H9 (cell line): ENCODE measurements around the gene NFE2L3. TPM values are rescaled to one million over a fixed set of nuclear protein-coding genes. Genes with fewer than 3 reads are reported as not detected.

Experiments used
- DNase-seq: peaks from one replicate; pipeline ENCODE4 v3.0.0-alpha.2; 2017
- H2AFZ ChIP-seq: one replicate; pipeline ENCODE4 v1.6.1; 2013; ENCODE audit warnings: mild to moderate bottlenecking, low read length, control low read depth, moderate library complexity
- H2AK5ac ChIP-seq: 2 replicates; pipeline ENCODE4 v1.6.1; 2013; ENCODE audit warnings: low read length, control low read depth, mixed read lengths; ENCODE audit not compliant: insufficient read length
- H2BK120ac ChIP-seq: one replicate; pipeline ENCODE4 v1.6.1; 2013; ENCODE audit warnings: low read depth, mild to moderate bottlenecking, low read length, control low read depth, inconsistent platforms; ENCODE audit not compliant: poor library complexity, severe bottlenecking
- H2BK12ac ChIP-seq: 2 replicates; pipeline ENCODE4 v1.6.1; 2013; ENCODE audit warnings: low read length, control low read depth, mixed read lengths, low read depth; ENCODE audit not compliant: insufficient read length
- H2BK15ac ChIP-seq: 2 replicates; pipeline ENCODE4 v1.6.1; 2013; ENCODE audit warnings: low read depth, low read length, control low read depth
- H2BK20ac ChIP-seq: one replicate; pipeline ENCODE4 v1.6.1; 2013; ENCODE audit warnings: low read depth, mild to moderate bottlenecking, low read length, control low read depth, inconsistent platforms; ENCODE audit not compliant: poor library complexity, severe bottlenecking
- H2BK5ac ChIP-seq: 2 replicates; pipeline ENCODE4 v1.6.1; 2013; ENCODE audit warnings: low read length, control low read depth, mixed read lengths; ENCODE audit not compliant: insufficient read length
- H3K14ac ChIP-seq: 2 replicates; pipeline ENCODE4 v1.6.1; 2013; ENCODE audit warnings: low read length, control low read depth; ENCODE audit not compliant: insufficient read depth
- H3K18ac ChIP-seq: 2 replicates; pipeline ENCODE4 v1.6.1; 2013; ENCODE audit warnings: low read depth, mild to moderate bottlenecking, mixed read lengths, low read length, control low read depth; ENCODE audit not compliant: insufficient read length
- H3K23ac ChIP-seq: 2 replicates; pipeline ENCODE4 v1.6.1; 2013; ENCODE audit warnings: low read length, control low read depth, mixed read lengths, low read depth; ENCODE audit not compliant: insufficient read length
- H3K23me2 ChIP-seq: 2 replicates; pipeline ENCODE4 v1.6.1; 2013; ENCODE audit warnings: low read depth, mild to moderate bottlenecking, mixed read lengths, low read length, control low read depth; ENCODE audit not compliant: insufficient read length, poor library complexity, severe bottlenecking
- H3K27ac ChIP-seq: 2 replicates; pipeline ENCODE4 v1.5.1; 2013; ENCODE audit warnings: low read length, control low read depth, mixed read lengths, low read depth; ENCODE audit not compliant: insufficient read length
- H3K27me3 ChIP-seq: 2 replicates; pipeline ENCODE4 v1.6.1; 2013; ENCODE audit warnings: low read length, control low read depth, inconsistent platforms; ENCODE audit not compliant: insufficient read depth
- H3K4ac ChIP-seq: 2 replicates; pipeline ENCODE4 v1.6.1; 2013; ENCODE audit warnings: low read depth, mild to moderate bottlenecking, control low read depth, inconsistent platforms, low read length, moderate library complexity
- H3K4me1 ChIP-seq: 2 replicates; pipeline ENCODE4 v1.6.1; 2013; ENCODE audit warnings: low read length, control low read depth, inconsistent platforms; ENCODE audit not compliant: insufficient read depth
- H3K4me2 ChIP-seq: 2 replicates; pipeline ENCODE4 v1.6.1; 2013; ENCODE audit warnings: low read length, control low read depth, mixed read lengths; ENCODE audit not compliant: insufficient read length, insufficient read depth
- H3K56ac ChIP-seq: 2 replicates; pipeline ENCODE4 v1.6.1; 2013; ENCODE audit warnings: low read depth, mild to moderate bottlenecking, mixed read lengths, low read length, control low read depth; ENCODE audit not compliant: insufficient read length
- H3K79me1 ChIP-seq: 2 replicates; pipeline ENCODE4 v1.6.1; 2013; ENCODE audit warnings: low read depth, mild to moderate bottlenecking, moderate library complexity, low read length, control low read depth, inconsistent platforms; ENCODE audit not compliant: insufficient read depth, poor library complexity, severe bottlenecking
- H3K79me2 ChIP-seq: 2 replicates; pipeline ENCODE4 v1.6.1; 2013; ENCODE audit warnings: low read length, control low read depth, inconsistent platforms; ENCODE audit not compliant: insufficient read depth
- H3K9ac ChIP-seq: 2 replicates; pipeline ENCODE4 v1.6.1; 2013; ENCODE audit warnings: low read length, control low read depth, mixed read lengths; ENCODE audit not compliant: insufficient read length; ENCODE audit errors: extremely low read depth
- H3K9me3 ChIP-seq: one replicate; pipeline ENCODE4 v1.6.1; 2013; ENCODE audit warnings: low read depth, low read length, inconsistent platforms; ENCODE audit not compliant: control insufficient read depth
- H3T11ph ChIP-seq: one replicate; pipeline ENCODE4 v1.6.1; 2013; ENCODE audit warnings: mild to moderate bottlenecking, low read length, control low read depth, inconsistent platforms
- H4K20me1 ChIP-seq: one replicate; pipeline ENCODE4 v1.6.1; 2013; ENCODE audit not compliant: control insufficient read depth, insufficient read length, insufficient read depth
- H4K5ac ChIP-seq: 2 replicates; pipeline ENCODE4 v1.6.1; 2013; ENCODE audit warnings: low read depth, mild to moderate bottlenecking, mixed read lengths, low read length, control low read depth; ENCODE audit not compliant: insufficient read length
- H4K8ac ChIP-seq: replicated peaks from 2 replicates; pipeline ENCODE4 v1.6.1; 2013; ENCODE audit warnings: low read length, control low read depth, mixed read lengths, low read depth; ENCODE audit not compliant: insufficient read length
- H4K91ac ChIP-seq: 2 replicates; pipeline ENCODE4 v1.6.1; 2013; ENCODE audit warnings: low read depth, mild to moderate bottlenecking, moderate library complexity, mixed read lengths, low read length, control low read depth; ENCODE audit not compliant: insufficient read length
- H3K27ac Mint-ChIP-seq, 3 experiments: 2 replicates in 2 of 3; 3 replicates in 1 of 3; pipeline ENCODE4 v1.8.0; 2020 to 2021; ENCODE audit warnings: mixed read lengths in 3 of 3, mild to moderate bottlenecking in 1 of 3, moderate library complexity in 1 of 3
- H3K27me3 Mint-ChIP-seq: 2 replicates; pipeline ENCODE4 v1.8.0; 2021; ENCODE audit warnings: low read depth, mild to moderate bottlenecking, moderate library complexity, mixed read lengths
- H3K36me3 Mint-ChIP-seq, 3 experiments: 2 replicates in 2 of 3; 3 replicates in 1 of 3; pipeline ENCODE4 v1.8.0; 2020 to 2021; ENCODE audit warnings: low read depth in 3 of 3, mixed read lengths in 3 of 3; ENCODE audit not compliant: insufficient read depth in 1 of 3
- H3K4me1 Mint-ChIP-seq, 2 experiments: 2 replicates each; pipeline ENCODE4 v1.8.0; 2020; ENCODE audit warnings: mixed read lengths in 2 of 2
- H3K4me3 Mint-ChIP-seq, 2 experiments: 2 replicates in 1 of 2; 3 replicates in 1 of 2; pipeline ENCODE4 v1.8.0; 2020 to 2021; ENCODE audit warnings: mild to moderate bottlenecking in 2 of 2, mixed read lengths in 2 of 2, moderate library complexity in 1 of 2
- H3K9me3 Mint-ChIP-seq, 2 experiments: 2 replicates in 1 of 2; 3 replicates in 1 of 2; pipeline ENCODE4 v1.8.0; 2020; ENCODE audit warnings: mild to moderate bottlenecking in 2 of 2, mixed read lengths in 2 of 2, moderate library complexity in 1 of 2
- CTCF ChIP-seq: fragments of 200-600 bp; sonication (generic); conservative IDR thresholded peaks from 3 replicates; pipeline ENCODE4 v1.8.0; 2021; ENCODE audit warnings: antibody characterized with exemption, mild to moderate bottlenecking
- WGBS: extraction: QIAGEN DNeasy Blood & Tissue Kit; methylation state at CpG from one replicate; pipeline ENCODE4 v1.1.7; 2013; ENCODE audit warnings: missing lambda C conversion rate, low lambda C conversion rate, mixed read lengths; ENCODE audit not compliant: insufficient read length; ENCODE audit errors: extremely low coverage; 5-methylcytosine and 5-hydroxymethylcytosine counted together
- total RNA-seq: library from RNA; stranded (reverse); gene quantifications from 2 replicates; pipeline ENCODE4 v1.2.1, GENCODE V29; 2021

NFE2L3 gene
- total RNA-seq, 1 experiment from 2014 or later: 46.9 TPM

GRCh38 chr7:26171601-26172000 lies 19.6 kb downstream of the NFE2L3 start:
- Mint-ChIP-seq H3K4me3 (no peak overlapping the region), H3K4me1 (peaks cover 8 to 14% of the 10 kb centered on the region in 2 experiments), H3K27ac (no peak overlapping the region), H3K27me3 (no peaks in the 10 kb centered on the region), H3K9me3 (peaks cover 4 to 38% of the 10 kb centered on the region in 2 experiments), H3K36me3 (peaks cover 32 to 69% (median 37%) of the 10 kb centered on the region in 3 experiments)
- no peak overlapping the region for H2AK5ac ChIP-seq
- peaks cover 6% of the 10 kb centered on the region for H3K4me1 ChIP-seq
- H3K18ac ChIP-seq: no peak overlapping the region
- no peaks in the 10 kb centered on the region for H3K23me2 ChIP-seq
- H3K79me1 ChIP-seq: peaks cover 14% of the 10 kb centered on the region
- no peaks in the 10 kb centered on the region for H3K9me3 ChIP-seq
- no peak overlapping the region for H3K56ac ChIP-seq
- no peak overlapping the region for H3K4me2 ChIP-seq
- no peak overlapping the region for H3K23ac ChIP-seq
- H2BK15ac ChIP-seq: no peak overlapping the region
- H4K91ac ChIP-seq: no peak overlapping the region
- no peak for TF ChIP-seq CTCF
- no CpG with 5 or more reads among the region's 2 CpGs for whole genome bisulfite sequencing
- peaks cover 39% of the 10 kb centered on the region for H3K79me2 ChIP-seq
- H4K8ac ChIP-seq: no peak overlapping the region
- H3K14ac ChIP-seq: no peak overlapping the region
- H2AFZ ChIP-seq: no peak overlapping the region
- no peak overlapping the region for H4K5ac ChIP-seq
- no peak overlapping the region for H2BK20ac ChIP-seq
- H3K9ac ChIP-seq: no peak overlapping the region
- H3T11ph ChIP-seq: no peak overlapping the region
- no peak overlapping the region for H2BK12ac ChIP-seq
- no peak overlapping the region for H3K27ac ChIP-seq
- no peak overlapping the region for H2BK120ac ChIP-seq
- no peak overlapping the region for H2BK5ac ChIP-seq
- no peaks in the 10 kb centered on the region for H3K27me3 ChIP-seq
- DNase-seq: no peak
- no peaks in the 10 kb centered on the region for H4K20me1 ChIP-seq
- H3K4ac ChIP-seq: no peak overlapping the region
